ENCODE data around the gene CEBPA.

Gene CEBPA

GRCh38 chr19:33284756-33285155, 17.6 kb downstream of the CEBPA start:
- Histone ChIP-seq H3K36me3 (ENCODE audit: insufficient read depth, low read length) (no peaks in the 10 kb centered on the region), H2AFZ (ENCODE audit: low read length) (no peak overlapping the region), H3F3A (ENCODE audit: insufficient read depth, low read length) (no peaks in the 10 kb centered on the region), H3K9me3 (ENCODE audit: low read length) (no peaks in the 10 kb centered on the region), H3K4me1 (ENCODE audit: insufficient read depth, low read length, severe bottlenecking) (no peaks in the 10 kb centered on the region), H3K4me3 (ENCODE audit: low read depth, low read length, poor library complexity, severe bottlenecking) (no peak overlapping the region), H3K4me2 (ENCODE audit: low read length) (no peak overlapping the region), H3K27ac (ENCODE audit: low read depth, low read length, poor library complexity, severe bottlenecking) (no peak overlapping the region), H3K9me2 (ENCODE audit: low read depth, low read length) (no peaks in the 10 kb centered on the region), H3K9ac (ENCODE audit: low read length) (no peak overlapping the region), H4K20me1 (ENCODE audit: insufficient read depth, low read length) (no peaks in the 10 kb centered on the region), H3K27me3 (ENCODE audit: insufficient read depth, low read length) (peaks cover 8% of the 10 kb centered on the region; the same call in 1 of the 2 replicates), H3K79me2 (ENCODE audit: insufficient read depth, low read length) (no peaks in the 10 kb centered on the region)
- TF ChIP-seq CTCF (IDR thresholded peaks at IDR 0.05; ENCODE audit: low read length) (no peak), EZH2 (IDR thresholded peaks at IDR 0.05; ENCODE audit: borderline replicate concordance, low read length) (no peak)

- no peaks in the 10 kb centered on the region for H3K9me2 ChIP-seq (ENCODE audit: low read depth, low read length)
- no peaks in the 10 kb centered on the region for H3F3A ChIP-seq (ENCODE audit: insufficient read depth, low read length)
- H3K27me3 ChIP-seq (ENCODE audit: insufficient read depth, low read length): peaks cover 8% of the 10 kb centered on the region; the same call in 1 of the 2 replicates
- no peaks in the 10 kb centered on the region for H3K79me2 ChIP-seq (ENCODE audit: insufficient read depth, low read length)
- no peak overlapping the region for H3K4me3 ChIP-seq (ENCODE audit: low read depth, low read length, poor library complexity, severe bottlenecking)
- no peak overlapping the region for H3K4me2 ChIP-seq (ENCODE audit: low read length)
- TF ChIP-seq EZH2 (IDR thresholded peaks at IDR 0.05; ENCODE audit: borderline replicate concordance, low read length): no peak
- TF ChIP-seq CTCF (IDR thresholded peaks at IDR 0.05; ENCODE audit: low read length): no peak
- no peak overlapping the region for H3K27ac ChIP-seq (ENCODE audit: low read depth, low read length, poor library complexity, severe bottlenecking)
- H3K9me3 ChIP-seq (ENCODE audit: low read length): no peaks in the 10 kb centered on the region
- no peak overlapping the region for H2AFZ ChIP-seq (ENCODE audit: low read length)
- no peaks in the 10 kb centered on the region for H3K4me1 ChIP-seq (ENCODE audit: insufficient read depth, low read length, severe bottlenecking)
- no peak overlapping the region for H3K9ac ChIP-seq (ENCODE audit: low read length)
- no peaks in the 10 kb centered on the region for H3K36me3 ChIP-seq (ENCODE audit: insufficient read depth, low read length)
- no peaks in the 10 kb centered on the region for H4K20me1 ChIP-seq (ENCODE audit: insufficient read depth, low read length)
These were observed 18.1 kb downstream of the CEBPA start for GRCh38 chr19:33284146-33284643.

- Histone ChIP-seq H3K9ac (ENCODE audit: low read length) (no peak overlapping the region), H3K9me3 (ENCODE audit: low read length) (no peaks in the 10 kb centered on the region), H3K27ac (ENCODE audit: low read depth, low read length, poor library complexity, severe bottlenecking) (no peak overlapping the region), H3K9me2 (ENCODE audit: low read depth, low read length) (no peaks in the 10 kb centered on the region), H3K4me3 (ENCODE audit: low read depth, low read length, poor library complexity, severe bottlenecking) (no peak overlapping the region), H3K27me3 (ENCODE audit: insufficient read depth, low read length) (peaks cover 8% of the 10 kb centered on the region; the same call in 1 of the 2 replicates), H4K20me1 (ENCODE audit: insufficient read depth, low read length) (no peaks in the 10 kb centered on the region), H3F3A (ENCODE audit: insufficient read depth, low read length) (no peaks in the 10 kb centered on the region), H3K79me2 (ENCODE audit: insufficient read depth, low read length) (no peaks in the 10 kb centered on the region), H3K4me2 (ENCODE audit: low read length) (no peak overlapping the region), H2AFZ (ENCODE audit: low read length) (no peak overlapping the region), H3K4me1 (ENCODE audit: insufficient read depth, low read length, severe bottlenecking) (no peaks in the 10 kb centered on the region), H3K36me3 (ENCODE audit: insufficient read depth, low read length) (no peaks in the 10 kb centered on the region)
- TF ChIP-seq EZH2 (IDR thresholded peaks at IDR 0.05; ENCODE audit: borderline replicate concordance, low read length) (no peak), CTCF (IDR thresholded peaks at IDR 0.05; ENCODE audit: low read length) (no peak)
These were observed 18.7 kb downstream of the CEBPA start for GRCh38 chr19:33283589-33283988.

Measured in OCI-LY1 (cell line).